CD1c-positive myeloid dendritic cell (primary cell): Measurements from ENCODE around the gene C13orf46.
"Not testable (repeated sequence)": the region's sequence is repeated elsewhere in the genome, so short reads cannot be mapped to it uniquely, and the experiment has no call there.

Experiments
- DNase-seq: peaks from one replicate; pipeline ENCODE4 v3.0.0-alpha.2; 2016; ENCODE audit errors: extremely low spot score

Gene C13orf46

DNA sequence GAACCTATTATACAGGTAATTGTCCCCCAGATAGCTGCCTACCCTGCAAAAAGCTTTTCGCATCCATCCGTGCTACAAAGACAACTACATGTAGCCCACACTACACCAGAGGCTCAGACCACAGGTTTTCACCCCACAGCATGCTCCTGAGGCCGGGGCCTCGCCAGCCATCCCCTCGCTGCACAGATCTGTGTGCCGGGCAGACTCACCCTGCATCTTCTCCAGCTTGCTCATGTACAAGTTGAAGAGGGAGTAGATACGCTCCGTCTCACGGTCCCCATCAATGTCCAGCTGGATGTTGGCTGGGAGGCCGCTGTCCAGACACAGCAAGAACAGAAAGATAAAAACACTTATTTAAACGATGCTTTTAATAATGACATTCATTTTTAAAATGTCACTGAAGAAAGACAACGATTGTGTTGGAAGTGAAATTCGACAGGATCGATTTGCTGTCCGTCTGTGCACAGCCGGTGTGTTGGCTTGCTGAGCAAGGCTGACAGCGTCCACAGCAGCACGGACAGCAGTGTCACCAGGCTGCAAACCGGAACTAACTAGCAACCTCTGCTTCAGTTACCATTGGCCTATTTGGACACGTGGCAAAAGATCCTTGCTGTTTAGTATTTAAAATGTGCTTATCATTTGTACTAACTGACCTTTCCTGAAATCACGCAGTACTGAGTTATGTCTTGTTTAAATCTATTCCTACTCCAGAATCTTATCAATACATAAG, 18.6 kb upstream of the C13orf46 start:
- no peak for DNase-seq

- DNase-seq, result no peak
Observed at GRCh38 chr13:113991676-113992179, 17.9 kb upstream of the C13orf46 start.

DNA sequence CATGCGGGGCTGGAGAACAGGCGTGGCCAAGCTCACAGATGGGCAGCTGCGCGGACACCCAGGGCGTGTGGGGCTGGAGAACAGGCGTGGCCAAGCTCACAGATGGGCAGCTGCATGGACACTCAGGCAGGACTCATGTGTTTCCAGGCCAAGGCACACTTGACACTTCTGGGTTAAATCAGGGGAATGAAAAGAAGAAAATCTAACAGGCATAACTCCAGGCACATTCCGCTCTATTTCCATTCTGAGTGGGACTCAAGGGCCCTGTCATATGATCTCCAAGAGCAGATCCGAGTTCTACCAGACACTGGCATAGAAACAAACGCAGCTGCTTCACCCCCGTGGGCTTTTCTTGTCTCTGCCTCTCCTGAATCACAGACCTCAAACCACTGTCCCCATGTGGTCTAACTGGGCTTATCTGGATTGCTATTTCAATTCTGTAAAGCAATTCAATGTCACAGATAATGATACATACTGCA, 17.4 kb upstream of the C13orf46 start:
- DNase-seq, result no peak

- DNase-seq, result no peak
Observed at GRCh38 chr13:113990321-113990837, 16.5 kb upstream of the C13orf46 start.

DNA sequence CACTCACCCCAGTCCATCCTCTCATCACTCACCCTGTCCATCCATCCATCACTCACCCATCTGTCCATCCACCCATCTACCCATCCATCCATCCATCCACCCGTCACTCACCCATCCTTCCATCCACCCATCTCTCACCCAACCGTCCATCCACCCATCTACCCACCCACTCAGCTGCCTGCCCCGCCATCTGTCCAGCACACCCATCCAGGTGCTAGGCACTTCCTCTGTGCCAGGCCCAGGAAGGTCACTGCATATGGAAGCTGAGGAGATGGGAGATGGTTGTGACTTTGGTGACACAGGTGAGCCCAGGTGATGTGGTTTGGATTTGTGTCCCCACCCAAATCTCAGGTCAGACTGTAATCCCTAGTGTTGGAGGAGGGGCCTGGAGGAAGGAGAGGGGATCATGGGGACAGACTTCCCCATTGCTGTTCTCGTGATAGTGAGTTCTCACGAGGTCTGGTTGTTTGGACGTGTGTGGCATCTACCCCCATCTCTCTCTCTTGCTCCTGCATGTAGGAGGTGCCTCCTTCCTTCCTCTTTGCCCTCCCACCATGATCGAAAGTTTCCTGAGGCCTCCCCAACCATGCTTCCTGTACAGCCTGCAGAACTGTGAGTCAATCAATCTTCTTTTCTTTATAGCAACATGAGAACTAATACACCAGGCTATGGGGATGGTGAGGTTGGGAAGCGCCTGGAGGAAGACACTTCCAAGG, 15.9 kb upstream of the C13orf46 start:
- DNase-seq, result peak; percentile 25

DNA sequence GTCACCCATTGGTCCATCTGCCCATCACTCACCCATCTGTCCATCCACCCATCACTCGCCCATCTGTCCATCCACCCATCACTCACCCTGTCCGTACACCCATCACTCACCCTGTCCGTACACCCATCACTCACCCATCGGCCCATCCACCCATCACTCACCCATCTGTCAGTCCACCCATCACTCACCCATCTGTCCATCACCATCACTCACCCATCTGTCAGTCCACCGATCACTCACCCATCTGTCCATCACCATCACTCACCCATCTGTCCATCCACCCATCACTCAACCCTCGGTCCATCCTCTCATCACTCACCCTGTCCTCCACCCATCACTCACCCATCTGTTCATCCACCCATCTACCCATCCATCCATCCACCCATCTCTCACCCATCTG, 15.0 kb upstream of the C13orf46 start:
- DNase-seq, result not testable (repeated sequence)

DNA sequence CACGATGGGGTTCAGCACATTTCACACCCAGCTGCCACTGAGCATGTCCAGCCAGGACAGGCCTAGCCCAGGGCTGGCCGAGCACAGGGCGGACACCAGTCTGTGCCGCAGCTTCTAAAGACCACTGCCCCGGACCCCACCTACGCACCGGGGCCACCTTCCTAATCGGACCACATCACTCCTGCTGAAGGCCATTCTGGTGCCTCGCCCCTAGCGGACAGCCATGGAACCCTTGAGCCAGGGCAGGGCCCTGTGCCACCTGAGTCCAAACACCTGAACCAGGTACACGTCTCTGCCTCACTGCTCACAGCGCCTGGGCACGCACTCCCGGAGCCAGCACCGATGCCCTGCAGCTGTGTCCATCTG, 8.4 kb upstream of the C13orf46 start:
- no peak for DNase-seq

GRCh38 chr13:113981611-113982295, 7.9 kb upstream of the C13orf46 start:
- no peak for DNase-seq

- no peak for DNase-seq
Observed at GRCh38 chr13:113981194-113981605, 7.3 kb upstream of the C13orf46 start.

- DNase-seq, result no peak
Observed at GRCh38 chr13:113980489-113981064, 6.7 kb upstream of the C13orf46 start.

GRCh38 chr13:113979791-113980471, 6.1 kb upstream of the C13orf46 start:
- DNase-seq, result no peak

GRCh38 chr13:113978741-113979481, 5.0 kb upstream of the C13orf46 start:
- no peak for DNase-seq

DNA sequence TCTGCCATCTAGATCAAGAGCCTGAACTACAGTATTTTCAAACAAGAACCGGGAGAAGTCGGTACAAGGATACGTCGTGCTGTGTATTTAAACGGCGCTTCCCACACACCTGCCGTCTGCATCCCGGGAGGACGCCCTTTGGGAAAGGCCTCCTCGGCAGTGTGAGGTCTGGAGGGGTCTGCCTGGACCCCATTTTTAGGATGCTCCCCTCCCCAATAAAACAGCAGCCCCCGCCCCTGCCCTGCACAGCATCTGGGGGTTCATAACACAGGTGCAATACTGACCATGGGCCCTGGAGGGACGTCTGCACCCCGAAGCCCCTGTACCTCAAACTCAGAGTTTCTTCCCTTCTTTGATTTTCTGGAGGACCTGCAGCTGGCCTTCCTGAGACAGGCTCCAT, 4.1 kb upstream of the C13orf46 start:
- DNase-seq, result no peak

DNA sequence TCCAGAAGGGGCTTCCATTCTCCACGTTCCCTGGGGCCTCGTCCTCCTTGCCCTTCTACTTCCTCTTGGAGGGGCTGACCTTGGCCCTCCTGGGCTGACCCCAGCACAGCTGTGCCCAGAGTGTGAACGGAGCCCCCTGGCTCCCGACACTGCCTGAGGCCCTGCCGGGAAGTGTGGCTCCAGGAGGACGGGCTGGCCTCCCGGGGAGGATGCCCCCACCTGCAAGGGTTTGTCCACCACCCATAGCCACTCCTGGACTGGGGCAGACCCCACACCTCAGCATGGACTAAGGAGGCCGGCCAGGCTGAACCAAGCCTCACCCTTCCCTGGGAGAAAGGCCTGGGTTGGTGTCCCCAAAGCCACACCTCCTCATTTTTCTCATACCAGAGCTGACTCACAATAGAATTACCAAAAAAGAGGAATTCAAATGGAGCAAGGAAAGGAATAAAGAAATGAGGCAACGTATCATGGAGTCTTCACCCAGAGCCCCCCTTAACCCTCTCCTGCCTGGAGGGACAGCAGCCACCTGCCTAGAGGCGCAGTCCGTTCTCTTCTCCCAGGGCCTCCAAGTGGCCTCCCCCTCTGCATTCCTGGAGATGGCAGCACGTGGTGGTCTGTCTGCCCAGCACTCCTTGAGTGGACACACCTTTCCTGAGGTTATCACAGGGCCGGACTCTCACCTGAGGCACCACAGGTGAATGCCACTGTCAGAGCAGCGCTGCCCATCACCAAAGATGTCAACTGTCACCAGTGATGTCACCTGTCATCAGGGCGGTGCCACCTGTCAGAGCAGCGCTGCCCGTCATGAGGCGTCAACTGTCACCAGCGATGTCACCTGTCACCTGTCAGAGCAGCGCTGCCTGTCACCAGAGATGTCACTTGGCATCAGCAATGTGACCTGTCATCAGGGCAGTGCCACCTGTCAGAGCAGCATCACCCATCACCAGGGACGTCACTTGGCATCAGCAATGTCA, 3.1 kb upstream of the C13orf46 start:
- peak; percentile 10 for DNase-seq

- DNase-seq, result no peak
Observed at GRCh38 chr13:113975416-113975815, 1.5 kb upstream of the C13orf46 start.

DNA sequence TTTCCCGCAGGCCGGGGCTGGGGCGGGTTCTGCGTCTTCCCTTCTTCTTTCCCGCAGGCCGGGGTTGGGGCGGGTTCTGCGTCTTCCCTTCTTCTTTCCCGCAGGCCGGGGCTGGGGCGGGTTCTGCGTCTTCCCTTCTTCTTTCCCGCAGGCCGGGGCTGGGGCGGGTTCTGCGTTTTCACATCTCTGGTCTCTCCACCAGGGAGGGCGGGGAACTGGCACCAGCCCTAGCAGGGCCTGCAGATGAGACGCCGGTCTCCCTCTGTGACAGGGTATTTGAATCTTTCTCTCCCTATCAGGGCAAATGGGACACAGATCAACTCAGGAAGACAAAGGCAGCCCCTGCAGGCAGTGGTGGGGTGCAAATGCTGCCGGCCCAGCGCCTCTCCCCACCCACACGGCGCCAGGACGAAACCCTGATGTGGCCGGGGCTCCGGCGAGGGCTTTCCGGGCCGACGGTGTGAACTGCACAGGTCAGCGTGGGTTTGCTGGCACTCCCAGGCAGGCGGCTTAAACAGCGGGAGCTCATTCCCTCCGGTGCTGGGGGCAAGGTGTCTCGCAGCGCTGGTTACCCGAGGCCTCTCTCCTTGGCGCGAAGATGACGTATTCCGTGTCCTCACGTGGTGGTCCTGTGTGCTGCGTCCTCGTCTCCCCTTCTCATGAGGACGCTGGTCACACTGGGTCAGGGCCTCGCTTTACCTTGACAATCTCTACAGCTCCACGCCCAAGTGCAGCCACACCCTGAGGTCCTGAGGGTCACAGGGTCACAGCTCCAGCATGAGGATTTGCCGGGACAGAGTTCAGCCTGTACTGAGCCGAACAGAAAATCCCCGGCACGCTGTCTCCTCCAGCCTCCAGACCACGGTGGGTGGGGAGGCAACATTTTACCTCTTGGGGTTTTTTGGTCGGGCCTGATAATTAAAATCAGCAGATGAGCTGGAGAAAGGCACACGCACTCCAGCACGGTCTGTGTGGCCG, 717 bp upstream of the C13orf46 start:
- DNase-seq, result no peak

- no peak for DNase-seq
Observed at GRCh38 chr13:113972451-113973217, 1.2 kb downstream of the C13orf46 start.
